GM19351 (cell line): ENCODE data around the gene TM7SF3.

Experiments
- ATAC-seq: cut with Tn5 transposase; IDR thresholded peaks from one replicate; pipeline ENCODE4 v1.9.1; 2021; ENCODE audit warnings: mild to moderate bottlenecking, moderate library complexity; ENCODE audit not compliant: unreplicated experiment

Gene TM7SF3

GRCh38 chr12:27015730-27016076 is 1.5 kb upstream of the TM7SF3 start:
- no peak for ATAC-seq

- ATAC-seq, result no peak
These were observed 910 bp upstream of the TM7SF3 start for GRCh38 chr12:27014859-27015729.

GRCh38 chr12:27013611-27014084 is 536 bp downstream of the TM7SF3 start:
- peak; percentile 27 for ATAC-seq

GRCh38 chr12:27012982-27013255 is 1.3 kb downstream of the TM7SF3 start:
- ATAC-seq, result no peak

- no peak for ATAC-seq
These were observed 1.8 kb downstream of the TM7SF3 start for GRCh38 chr12:27012239-27012981.

GRCh38 chr12:27009881-27010301 is 4.3 kb downstream of the TM7SF3 start:
- ATAC-seq, result no peak

GRCh38 chr12:27008081-27008480 is 6.1 kb downstream of the TM7SF3 start:
- no peak for ATAC-seq

- ATAC-seq, result no peak
These were observed 7.3 kb downstream of the TM7SF3 start for GRCh38 chr12:27006797-27007467.

- no peak for ATAC-seq
These were observed 8.7 kb downstream of the TM7SF3 start for GRCh38 chr12:27005495-27005894.

- ATAC-seq, result no peak
These were observed 10.5 kb downstream of the TM7SF3 start for GRCh38 chr12:27003421-27004381.

- no peak for ATAC-seq
These were observed 12.0 kb downstream of the TM7SF3 start for GRCh38 chr12:27002141-27002540.

GRCh38 chr12:27001663-27002062 is 12.5 kb downstream of the TM7SF3 start:
- ATAC-seq, result no peak

GRCh38 chr12:27000961-27001360 is 13.2 kb downstream of the TM7SF3 start:
- no peak for ATAC-seq

- no peak for ATAC-seq
These were observed 17.2 kb downstream of the TM7SF3 start for GRCh38 chr12:26997003-26997402.

- ATAC-seq, result no peak
These were observed 18.5 kb downstream of the TM7SF3 start for GRCh38 chr12:26995706-26996105.

GRCh38 chr12:26994109-26994508 is 20.1 kb downstream of the TM7SF3 start:
- ATAC-seq, result no peak

- no peak for ATAC-seq
These were observed 22.4 kb downstream of the TM7SF3 start for GRCh38 chr12:26991826-26992225.

GRCh38 chr12:26989873-26990272 is 24.3 kb downstream of the TM7SF3 start:
- ATAC-seq, result no peak

- ATAC-seq, result no peak
These were observed 25.5 kb downstream of the TM7SF3 start for GRCh38 chr12:26988703-26989102.

- no peak for ATAC-seq
These were observed 26.4 kb downstream of the TM7SF3 start for GRCh38 chr12:26987634-26988424.
